ENCODE results near the gene COL4A2. TPM values are rescaled to one million over a fixed set of nuclear protein-coding genes. Genes with fewer than 3 reads are reported as not detected.

Gene COL4A2
- total RNA-seq, 4 donors from 2014 or later = 97.6 to 193 (median 131) TPM

GRCh38 chr13:110472904-110473563, 165.9 kb downstream of the COL4A2 start:
- TF ChIP-seq CTCF (IDR thresholded peaks at IDR 0.05) (no peak), POLR2A (IDR thresholded peaks at IDR 0.05) (no peak)
- Histone ChIP-seq H3K4me3 (replicated peaks in 1 of 3) (no peak overlapping the region), H3K36me3 (peaks cover 52 to 53% of the 10 kb centered on the region in 2 donors), H3K9me3 (no peaks in the 10 kb centered on the region), H3K4me1 (no peaks in the 10 kb centered on the region), H3K27me3 (no peaks in the 10 kb centered on the region), H3K27ac (no peak overlapping the region)
- no peak for DNase-seq
- intact Hi-C loops (cut with DNase I) = no loop called here
- 91 to 94% methylated on average over 6 to 9 of the region's 14 CpGs for WGBS, 2 donors

GRCh38 chr13:110474713-110475112, 167.6 kb downstream of the COL4A2 start:
- intact Hi-C loops (cut with DNase I) = no loop called here
- no peaks in the 10 kb centered on the region for H3K9me3 ChIP-seq
- H3K4me1 ChIP-seq = no peaks in the 10 kb centered on the region
- H3K4me3 ChIP-seq (replicated peaks in 1 of 3) = no peak overlapping the region
- WGBS, 2 donors = 91 to 94% methylated on average over 21 of the region's 21 CpGs
- TF ChIP-seq POLR2A (IDR thresholded peaks at IDR 0.05) = no peak
- no peak for TF ChIP-seq CTCF (IDR thresholded peaks at IDR 0.05)
- no peak overlapping the region for H3K27ac ChIP-seq
- H3K36me3 ChIP-seq = peaks cover 36 to 49% of the 10 kb centered on the region in 2 donors
- DNase-seq = no peak
- H3K27me3 ChIP-seq = no peaks in the 10 kb centered on the region

GRCh38 chr13:110475117-110475516, 168.0 kb downstream of the COL4A2 start:
- no peak for TF ChIP-seq CTCF (IDR thresholded peaks at IDR 0.05)
- TF ChIP-seq POLR2A (IDR thresholded peaks at IDR 0.05) = no peak
- 73 to 80% methylated on average over 9 of the region's 9 CpGs for WGBS, 2 donors
- Histone ChIP-seq H3K4me3 (replicated peaks in 1 of 3) (no peak overlapping the region), H3K27ac (no peak overlapping the region), H3K36me3 (peaks cover 36 to 49% of the 10 kb centered on the region in 2 donors), H3K27me3 (no peaks in the 10 kb centered on the region), H3K4me1 (no peaks in the 10 kb centered on the region), H3K9me3 (no peaks in the 10 kb centered on the region)
- DNase-seq = no peak
- intact Hi-C loops (cut with DNase I) = no loop called here

GRCh38 chr13:110475550-110476219, 168.6 kb downstream of the COL4A2 start:
- Histone ChIP-seq H3K27ac (no peak overlapping the region), H3K4me1 (no peaks in the 10 kb centered on the region), H3K27me3 (no peaks in the 10 kb centered on the region), H3K36me3 (peaks cover 36 to 50% of the 10 kb centered on the region in 2 donors), H3K4me3 (replicated peaks in 1 of 3) (no peak overlapping the region), H3K9me3 (no peaks in the 10 kb centered on the region)
- 85 to 93% methylated on average over 18 of the region's 18 CpGs for WGBS, 2 donors
- intact Hi-C loops (cut with DNase I) = no loop called here
- no peak for DNase-seq
- TF ChIP-seq POLR2A (IDR thresholded peaks at IDR 0.05) (no peak), CTCF (IDR thresholded peaks at IDR 0.05) (no peak)

GRCh38 chr13:110476220-110476617, 169.1 kb downstream of the COL4A2 start:
- Histone ChIP-seq H3K36me3 (peaks cover 36 to 48% of the 10 kb centered on the region in 2 donors), H3K27ac (no peak overlapping the region), H3K9me3 (no peaks in the 10 kb centered on the region), H3K27me3 (no peaks in the 10 kb centered on the region), H3K4me3 (replicated peaks in 1 of 3) (no peak overlapping the region), H3K4me1 (no peaks in the 10 kb centered on the region)
- 94 to 98% methylated on average over 12 of the region's 12 CpGs for WGBS, 2 donors
- TF ChIP-seq POLR2A (IDR thresholded peaks at IDR 0.05) (no peak), CTCF (IDR thresholded peaks at IDR 0.05) (no peak)
- intact Hi-C loops (cut with DNase I) = no loop called here
- DNase-seq = no peak
